ENCODE data around the gene RTN3.

DNA sequence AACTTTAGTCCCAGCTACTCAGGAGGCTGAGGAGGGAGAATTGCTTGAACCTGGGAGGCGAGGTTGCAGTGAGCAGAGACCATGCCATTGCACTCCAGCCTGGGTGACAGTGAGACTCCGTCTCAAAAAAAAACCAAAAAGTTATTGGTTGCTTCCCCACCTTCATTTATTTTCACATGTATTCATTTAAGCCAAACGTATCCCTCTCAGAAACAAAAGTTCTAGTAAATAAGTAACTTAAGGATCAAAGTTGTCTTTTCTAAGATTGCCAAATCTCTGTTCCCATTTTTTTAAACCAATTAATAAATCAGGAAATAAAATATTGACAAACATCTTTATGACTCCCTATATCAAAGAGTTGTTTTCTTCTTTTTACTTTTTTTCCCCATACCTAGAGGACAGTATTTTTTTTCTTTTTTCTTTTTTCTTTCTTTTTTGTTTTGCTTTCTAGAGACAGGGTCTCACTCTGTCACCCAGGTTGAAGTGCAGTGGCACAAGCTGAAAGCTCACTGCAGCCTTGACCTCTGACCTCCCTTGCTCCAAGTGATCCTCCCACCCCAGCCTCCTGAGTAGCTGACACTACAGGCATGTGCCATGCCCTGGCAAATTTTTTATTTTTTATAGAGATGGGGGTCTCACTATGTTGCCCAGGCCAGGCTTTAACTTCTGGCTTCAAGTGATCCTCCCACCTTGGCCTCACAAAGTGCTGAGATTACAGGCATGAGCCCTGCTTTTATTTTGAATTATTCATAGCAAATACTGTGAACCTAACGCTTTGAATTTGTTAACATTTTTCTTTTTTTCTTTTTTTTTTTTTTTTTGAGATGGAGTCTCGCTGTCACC, 75.8 kb downstream of the RTN3 start:
- no peak for TF ChIP-seq POLR2A (IDR thresholded peaks at IDR 0.05)
- TF ChIP-seq, protein P1, sequence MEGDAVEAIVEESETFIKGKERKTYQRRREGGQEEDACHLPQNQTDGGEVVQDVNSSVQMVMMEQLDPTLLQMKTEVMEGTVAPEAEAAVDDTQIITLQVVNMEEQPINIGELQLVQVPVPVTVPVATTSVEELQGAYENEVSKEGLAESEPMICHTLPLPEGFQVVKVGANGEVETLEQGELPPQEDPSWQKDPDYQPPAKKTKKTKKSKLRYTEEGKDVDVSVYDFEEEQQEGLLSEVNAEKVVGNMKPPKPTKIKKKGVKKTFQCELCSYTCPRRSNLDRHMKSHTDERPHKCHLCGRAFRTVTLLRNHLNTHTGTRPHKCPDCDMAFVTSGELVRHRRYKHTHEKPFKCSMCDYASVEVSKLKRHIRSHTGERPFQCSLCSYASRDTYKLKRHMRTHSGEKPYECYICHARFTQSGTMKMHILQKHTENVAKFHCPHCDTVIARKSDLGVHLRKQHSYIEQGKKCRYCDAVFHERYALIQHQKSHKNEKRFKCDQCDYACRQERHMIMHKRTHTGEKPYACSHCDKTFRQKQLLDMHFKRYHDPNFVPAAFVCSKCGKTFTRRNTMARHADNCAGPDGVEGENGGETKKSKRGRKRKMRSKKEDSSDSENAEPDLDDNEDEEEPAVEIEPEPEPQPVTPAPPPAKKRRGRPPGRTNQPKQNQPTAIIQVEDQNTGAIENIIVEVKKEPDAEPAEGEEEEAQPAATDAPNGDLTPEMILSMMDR (IDR thresholded peaks at IDR 0.05): no peak
- no peak for TF ChIP-seq POLR2AphosphoS5 (IDR thresholded peaks at IDR 0.05)
- no peak for TF ChIP-seq EP300 (IDR thresholded peaks at IDR 0.05)

All from gastroesophageal sphincter (tissue), 3 donors.